HepG2 (cell line): ENCODE measurements around the gene TM9SF2. TPM values are rescaled to one million over a fixed set of nuclear protein-coding genes. Genes with fewer than 3 reads are reported as not detected.

Experiments used
- ATAC-seq: fragments of 200-7000 bp; cut with Tn5 transposase; 3 replicates; pipeline ENCODE4 v1.9.1; 2020; ENCODE audit warnings: mild to moderate bottlenecking, moderate library complexity
- BruUV-seq: library from RNA; stranded (reverse); fragments of 400-500 nt; replicated peaks from 2 replicates; lab custom pipeline; 2021; lab: Mats Ljungman, UMichigan
- CTCF ChIA-PET: fragments of 300-600 bp; formaldehyde crosslinking; extraction: SDS; loops from one replicate; lab custom pipeline; 2021; ENCODE audit warnings: low total read pairs, inconsistent platforms, low intra/inter-chr PET ratio; lab: Yijun Ruan, JAX
- POLR2A ChIA-PET: fragments of 350-600 bp; sonication (Branson Sonifier 250); formaldehyde crosslinking; loops from one replicate; lab custom pipeline; 2020; ENCODE audit warnings: antibody characterized with exemption, inconsistent platforms; lab: Yijun Ruan, JAX
- DNase-seq: peaks from one replicate; pipeline ENCODE4 v3.0.0-alpha.2; 2015; ENCODE audit warnings: low spot score
- FAIRE-seq: peaks from 3 replicates; lab custom pipeline; 2011; peaks lifted over from hg19 to GRCh38; lab: Jason Lieb, UNC
- H2AFZ ChIP-seq: one replicate; pipeline ENCODE4 v1.6.1; 2011; ENCODE audit warnings: low read length, inconsistent platforms
- H3K27ac ChIP-seq: fragments of 300-600 bp; 3 replicates; pipeline ENCODE4 v1.8.0; 2011; ENCODE audit warnings: mixed run types, mild to moderate bottlenecking, mixed read lengths, low read length, inconsistent platforms; ENCODE audit not compliant: insufficient read depth; ENCODE audit errors: extremely low read length
- H3K27me3 ChIP-seq, 2 experiments: fragments of 200-600 bp in 1 of 2; 2 replicates in 1 of 2; 3 replicates in 1 of 2; pipeline versions ENCODE4 v1.6.0 to v1.8.0; 2011; ENCODE audit warnings: low read length in 2 of 2, mild to moderate bottlenecking in 2 of 2, moderate library complexity in 2 of 2, inconsistent platforms in 1 of 2; ENCODE audit not compliant: insufficient read depth in 2 of 2, control insufficient read depth in 1 of 2
- H3K36me3 ChIP-seq, 2 experiments: fragments of 200-600 bp in 1 of 2; replicated peaks in 1 of 2; 2 replicates in 1 of 2; 3 replicates in 1 of 2; pipeline versions ENCODE4 v1.5.1 to v1.8.0; 2011; ENCODE audit warnings: low read length in 2 of 2, inconsistent platforms in 1 of 2; ENCODE audit not compliant: insufficient read depth in 2 of 2, control insufficient read depth in 1 of 2
- H3K4me1 ChIP-seq: 2 replicates; pipeline ENCODE4 v1.5.1; 2012; ENCODE audit warnings: low read length, inconsistent platforms; ENCODE audit not compliant: insufficient read depth
- H3K4me2 ChIP-seq: 2 replicates; pipeline ENCODE4 v1.6.0; 2011; ENCODE audit warnings: low read depth, low read length, inconsistent platforms
- H3K4me3 ChIP-seq, 3 experiments: fragments of 200-600 bp in 1 of 3; sonication (generic), shearing (Covaris generic) in 1 of 3; replicated peaks in 1 of 3; 2 replicates each; pipeline ENCODE4 v1.5.1; 2011 to 2016; ENCODE audit warnings: low read length in 3 of 3, inconsistent platforms in 2 of 3, low read depth in 2 of 3, mild to moderate bottlenecking in 2 of 3, control low read depth in 1 of 3, mixed read lengths in 1 of 3; ENCODE audit not compliant: insufficient read depth in 1 of 3
- H3K79me2 ChIP-seq: one replicate; pipeline ENCODE4 v1.6.1; 2011; ENCODE audit warnings: low read length, inconsistent platforms; ENCODE audit not compliant: insufficient read depth
- H3K9ac ChIP-seq: 2 replicates; pipeline ENCODE4 v1.6.0; 2011; ENCODE audit warnings: mild to moderate bottlenecking, low read depth, low read length, inconsistent platforms; ENCODE audit not compliant: insufficient read depth
- H3K9me3 ChIP-seq: 2 replicates; pipeline ENCODE4 v1.5.1; 2012; ENCODE audit warnings: mild to moderate bottlenecking, low read length
- H4K20me1 ChIP-seq: 2 replicates; pipeline ENCODE4 v1.6.0; 2011; ENCODE audit warnings: inconsistent platforms, mild to moderate bottlenecking, low read length, moderate library complexity; ENCODE audit not compliant: insufficient read depth
- ASH2L ChIP-seq: fragments of 300-600, 200-600 bp; sonication (generic); IDR thresholded peaks from 2 replicates; pipeline ENCODE4 v1.7.0; 2017; ENCODE audit warnings: low read depth, mild to moderate bottlenecking, moderate library complexity, mixed read lengths, low read length; ENCODE audit not compliant: insufficient read length
- ATF6 ChIP-seq: sonication (generic); formaldehyde crosslinking; conservative IDR thresholded peaks from 2 replicates; pipeline ENCODE4 v1.4.0; 2020; ENCODE audit warnings: missing genetic modification reagents
- BRCA1 ChIP-seq: sonication (generic); formaldehyde crosslinking; IDR thresholded peaks from 2 replicates; pipeline ENCODE4 v1.4.0; 2020; ENCODE audit warnings: missing genetic modification reagents
- CHD4 ChIP-seq: fragments of 200-600 bp; sonication (generic); IDR thresholded peaks from 2 replicates; pipeline ENCODE4 v1.7.0; 2017; ENCODE audit warnings: mild to moderate bottlenecking, low read length, borderline replicate concordance
- ETV6 ChIP-seq: sonication (generic); formaldehyde crosslinking; conservative IDR thresholded peaks from 2 replicates; pipeline ENCODE4 v1.4.0; 2020; ENCODE audit warnings: missing genetic modification reagents
- HDAC2 ChIP-seq: sonication (generic); formaldehyde crosslinking; IDR thresholded peaks from 2 replicates; pipeline ENCODE4 v1.4.0; 2020; ENCODE audit warnings: missing genetic modification reagents
- NCOA1 ChIP-seq: sonication (generic); formaldehyde crosslinking; IDR thresholded peaks from 2 replicates; pipeline ENCODE4 v1.9.0; 2021; ENCODE audit warnings: missing genetic modification reagents
- NFIB ChIP-seq: sonication (generic); formaldehyde crosslinking; IDR thresholded peaks from 2 replicates; pipeline ENCODE4 v1.9.0; 2021; ENCODE audit warnings: missing genetic modification reagents, mild to moderate bottlenecking, borderline replicate concordance
- SAP130 ChIP-seq: IDR thresholded peaks from 2 replicates; pipeline ENCODE4 v1.6.1; 2016; ENCODE audit warnings: low read depth
- SOX13 ChIP-seq, 3 experiments: fragments of 450-650 bp in 1 of 3; sonication (generic) in 1 of 3; formaldehyde crosslinking in 1 of 3; IDR thresholded peaks in 2 of 3; conservative IDR thresholded peaks in 1 of 3; 2 replicates each; pipeline versions ENCODE4 v1.5.0 to v1.6.1; 2016 to 2020; ENCODE audit warnings: antibody characterized with exemption in 1 of 3, mild to moderate bottlenecking in 1 of 3, missing compliant biosample characterization in 1 of 3, missing genetic modification reagents in 1 of 3, moderate library complexity in 1 of 3
- SPEN ChIP-seq: sonication (generic); formaldehyde crosslinking; IDR thresholded peaks from 2 replicates; pipeline ENCODE4 v1.5.1; 2020; ENCODE audit warnings: low read depth, mild to moderate bottlenecking, missing genetic modification reagents
- STAG1 ChIP-seq: sonication (generic); formaldehyde crosslinking; IDR thresholded peaks from 2 replicates; pipeline ENCODE4 v1.4.0; 2020; ENCODE audit warnings: missing genetic modification reagents
- TGIF2 ChIP-seq: IDR thresholded peaks from 2 replicates; pipeline ENCODE4 v1.6.1; 2016; ENCODE audit warnings: control low read depth, missing compliant biosample characterization
- THAP7 ChIP-seq: sonication (generic); formaldehyde crosslinking; IDR thresholded peaks from 2 replicates; pipeline ENCODE4 v1.8.1; 2023; ENCODE audit warnings: mild to moderate bottlenecking, missing genetic modification reagents
- ZBTB34 ChIP-seq: sonication (generic); formaldehyde crosslinking; IDR thresholded peaks from 2 replicates; pipeline ENCODE4 v1.8.0; 2022; ENCODE audit warnings: mild to moderate bottlenecking, missing genetic modification reagents
- ZC3H4 ChIP-seq: sonication (generic); formaldehyde crosslinking; IDR thresholded peaks from 2 replicates; pipeline ENCODE4 v1.4.0; 2020; ENCODE audit warnings: missing genetic modification reagents, borderline replicate concordance
- ZNF552 ChIP-seq: sonication (generic); formaldehyde crosslinking; IDR thresholded peaks from 2 replicates; pipeline ENCODE4 v1.9.0; 2022; ENCODE audit warnings: missing genetic modification reagents, mild to moderate bottlenecking, borderline replicate concordance
- ZNF674 ChIP-seq: sonication (generic); formaldehyde crosslinking; IDR thresholded peaks from 2 replicates; pipeline ENCODE4 v1.5.0; 2020; ENCODE audit warnings: low read depth, mild to moderate bottlenecking, missing genetic modification reagents
- WGBS: methylation state at CpG from one replicate; pipeline ENCODE4 v1.1.6; 2017; ENCODE audit warnings: low lambda C conversion rate; 5-methylcytosine and 5-hydroxymethylcytosine counted together
- in situ Hi-C: cut with HindIII; loops from 2 replicates; pipeline ENCODE4 v1.10.0; 2017; ENCODE audit warnings: low pct_unique_long_range_greater_than_20kb; ENCODE audit not compliant: extremely low pct_ligation_motif_present
- intact Hi-C: fragments of 100-400 bp; cut with micrococcal nuclease; formaldehyde crosslinking; loops from one replicate; pipeline ENCODE4 v1.10.0; 2022; ENCODE audit not compliant: unreplicated experiment
- polyA plus RNA-seq, 8 experiments: library from polyadenylated mRNA; depleted of rRNA in 3 of 8; stranded (reverse) in 7 of 8; unstranded in 1 of 8; fragments of >200 nt; fragmentation: Illumina TruSeq in 4 of 8; extraction: Trizol in 4 of 8; gene quantifications; 2 replicates each; pipeline versions ENCODE4 v1.2.1 to v1.2.3, GENCODE V29; 2011 to 2016; ENCODE audit warnings: low read depth in 4 of 8, missing spikeins in 1 of 8, mixed read lengths in 1 of 8; ENCODE audit not compliant: insufficient read depth in 1 of 8
- total RNA-seq, 5 experiments: library from RNA; depleted of rRNA; stranded (reverse); fragments of >200 nt; fragmentation: Illumina TruSeq; extraction: Trizol; gene quantifications; 2 replicates each; pipeline ENCODE4 v1.2.3, GENCODE V29; 2016; ENCODE audit warnings: low read depth in 1 of 5

TM9SF2 gene
- total and polyA plus RNA-seq, 2 of the 13 experiments (the other 11 are each of a cell fraction or from before 2014, with no cell fraction given), result 94.1 to 123 TPM

DNA sequence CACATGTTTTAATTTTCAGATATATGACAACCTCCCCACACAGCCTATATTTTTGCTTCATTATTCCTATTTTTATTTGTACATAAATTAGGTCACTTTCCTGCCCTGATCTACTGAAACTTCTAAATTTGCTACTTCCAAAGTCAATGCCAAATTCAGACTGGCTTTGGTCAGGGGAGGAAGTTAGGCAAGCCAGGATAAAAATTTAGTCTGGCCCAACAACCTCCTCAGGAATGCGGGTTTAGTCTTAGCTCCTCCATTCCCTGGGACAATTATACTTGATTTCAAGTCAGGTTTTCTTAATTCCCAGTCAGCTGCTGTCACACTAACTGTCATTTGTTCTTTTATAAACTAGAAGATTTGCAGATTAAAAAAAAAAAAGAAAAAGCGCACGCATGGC is 84.3 kb downstream of the TM9SF2 start (continued):
- TF ChIP-seq ZBTB34 (CRISPR knock-in tag) (no peak), SAP130 (CRISPR knock-in tag) (no peak), SPEN (CRISPR knock-in tag) (no peak), ZC3H4 (CRISPR knock-in tag) (no peak), HDAC2 (CRISPR knock-in tag) (no peak)

DNA sequence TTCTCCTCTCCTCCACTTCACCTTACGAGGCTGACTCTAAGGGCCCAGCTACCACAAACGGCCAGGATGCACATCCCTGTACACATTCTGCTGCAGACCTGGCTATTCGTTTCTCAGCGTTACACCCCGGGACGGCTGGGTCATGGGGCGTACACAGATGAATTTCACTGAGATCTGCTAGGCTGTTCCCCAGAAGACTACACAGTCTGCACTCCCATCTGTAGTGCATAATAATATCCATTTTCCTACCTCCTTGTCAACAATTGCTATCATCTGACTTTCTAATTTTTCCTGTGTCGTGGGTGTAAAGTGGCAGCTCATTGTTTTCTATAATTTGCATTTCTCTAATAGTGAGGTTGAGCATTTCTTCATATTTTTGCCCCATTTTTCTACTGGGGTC is 85.7 kb downstream of the TM9SF2 start:
- WGBS, result 48% methylated on average over 8 of the region's 8 CpGs
- H3K4me1 ChIP-seq, result 0 out of 2 replicates have a peak, but pooled peaks cover 10% of the 10 kb centered on the region
- in situ Hi-C loops, result no loop called here
- CTCF ChIA-PET, result no interaction called here
- H3K27me3 ChIP-seq, result no peaks in the 10 kb centered on the region
- no peaks in the 10 kb centered on the region for H4K20me1 ChIP-seq
- no peak overlapping the region for H2AFZ ChIP-seq
- no peaks in the 10 kb centered on the region for H3K36me3 ChIP-seq
- TF ChIP-seq NCOA1 (no peak), ASH2L (no peak), ETV6 (CRISPR knock-in tag) (no peak), ZNF552 (CRISPR knock-in tag) (no peak), STAG1 (CRISPR knock-in tag) (no peak), TGIF2 (CRISPR knock-in tag) (no peak), SOX13 (IDR thresholded peaks at IDR 0.05) (no peak), SOX13 (CRISPR knock-in tag; conservative IDR thresholded peaks at IDR 0.05 in 1 of 2, IDR thresholded peaks at IDR 0.05 in 1 of 2) (no peak), BRCA1 (CRISPR knock-in tag) (no peak), ATF6 (CRISPR knock-in tag) (no peak), NFIB (CRISPR knock-in tag) (no peak), CHD4 (no peak), ZNF674 (CRISPR knock-in tag) (no peak), THAP7 (CRISPR knock-in tag) (no peak)
- TF ChIP-seq, all 625 proteins: peak for 0
- H3K27ac ChIP-seq, result no peak overlapping the region
- intact Hi-C loops, result no loop called here
- no peak overlapping the region for H3K9ac ChIP-seq
- no peak overlapping the region for H3K4me3 ChIP-seq
- no TSS peak for BruUV-seq
- POLR2A ChIA-PET, result no interaction called here
- DNase-seq, result no peak
- no peaks in the 10 kb centered on the region for H3K79me2 ChIP-seq
- no peak overlapping the region for H3K4me2 ChIP-seq
- no peaks in the 10 kb centered on the region for H3K9me3 ChIP-seq
- FAIRE-seq, result no peak
- ATAC-seq, result no peak
